ENCODE results near the gene DISP2.

Gene DISP2

DNA sequence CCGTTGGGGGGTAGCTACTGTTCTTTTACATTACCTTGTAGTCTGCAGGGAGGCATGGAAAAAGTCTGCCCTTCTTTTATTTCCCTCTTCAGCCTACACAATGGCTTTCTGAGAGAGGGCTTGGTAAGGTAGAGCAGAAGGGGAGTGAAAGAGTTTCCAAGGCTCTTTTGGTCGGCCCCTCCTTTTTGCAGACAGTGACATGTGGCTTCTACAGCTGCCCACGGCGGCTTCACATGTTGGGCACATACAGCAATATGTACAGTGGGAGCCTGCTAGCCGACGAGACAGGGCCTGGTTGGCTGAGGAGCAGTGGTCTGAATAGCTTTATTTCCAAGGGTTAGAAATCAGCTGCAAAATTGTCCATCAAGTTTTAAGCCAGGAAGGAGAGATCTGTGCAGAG is 30.6 kb upstream of the DISP2 start:
- no peak for DNase-seq

DNA sequence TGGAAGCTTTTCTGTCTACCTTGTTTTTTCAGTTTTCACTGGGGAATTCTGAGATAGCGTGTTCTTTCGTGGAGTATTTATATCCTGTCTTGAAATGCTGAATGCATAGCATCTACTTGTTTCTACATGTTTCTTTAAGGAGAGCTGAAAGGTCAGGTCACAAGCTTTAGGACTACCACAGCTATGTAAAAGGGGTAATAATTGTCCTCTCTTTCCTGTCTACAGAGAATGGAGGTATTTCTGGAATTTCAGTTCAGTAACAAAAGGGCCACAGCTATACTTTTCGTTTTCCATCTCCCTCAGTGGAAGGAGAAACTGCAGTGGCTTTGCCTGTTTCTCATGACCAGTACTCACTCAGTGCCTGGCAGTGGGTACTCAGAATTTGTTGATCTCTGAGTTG is 29.8 kb upstream of the DISP2 start:
- DNase-seq: no peak

DNA sequence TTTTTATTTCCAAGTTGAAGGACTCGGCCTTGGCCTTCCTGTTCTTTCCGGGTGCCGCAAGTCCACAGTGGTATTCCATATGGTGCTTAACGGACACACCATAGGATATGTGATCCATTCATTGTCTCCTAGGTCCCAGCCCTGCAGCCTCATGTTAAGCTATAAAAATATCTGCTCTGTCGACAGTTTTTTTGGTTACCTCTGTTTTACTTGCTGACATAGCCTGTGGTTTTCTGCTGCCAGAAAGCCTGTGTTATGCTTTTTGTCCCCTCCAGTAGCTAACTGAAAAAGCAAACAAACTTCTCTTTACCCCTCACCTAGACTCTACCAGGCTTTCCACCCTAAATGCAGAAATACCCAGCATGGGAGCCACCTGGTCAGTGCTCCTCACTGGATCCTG is 29.3 kb upstream of the DISP2 start:
- DNase-seq: no peak

DNA sequence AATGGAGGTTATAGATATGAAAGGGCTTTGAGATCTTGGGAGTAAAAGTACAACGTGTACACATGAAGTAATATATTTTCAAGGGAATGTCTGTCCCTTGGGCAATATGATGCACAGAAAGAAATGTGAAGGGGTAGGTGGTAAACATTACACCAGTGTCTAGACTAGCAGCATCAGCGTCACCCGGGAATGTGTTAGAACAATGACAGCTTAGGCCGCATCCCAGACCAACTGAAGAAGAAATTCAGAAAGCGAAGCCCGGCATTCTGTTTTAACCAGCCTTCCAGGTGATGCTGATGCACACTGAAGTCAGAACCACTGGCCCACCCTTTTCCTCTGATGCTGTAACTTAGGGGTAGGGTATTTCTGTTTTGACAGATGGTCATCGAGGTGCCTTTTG is 28.2 kb upstream of the DISP2 start:
- no peak for DNase-seq

DNA sequence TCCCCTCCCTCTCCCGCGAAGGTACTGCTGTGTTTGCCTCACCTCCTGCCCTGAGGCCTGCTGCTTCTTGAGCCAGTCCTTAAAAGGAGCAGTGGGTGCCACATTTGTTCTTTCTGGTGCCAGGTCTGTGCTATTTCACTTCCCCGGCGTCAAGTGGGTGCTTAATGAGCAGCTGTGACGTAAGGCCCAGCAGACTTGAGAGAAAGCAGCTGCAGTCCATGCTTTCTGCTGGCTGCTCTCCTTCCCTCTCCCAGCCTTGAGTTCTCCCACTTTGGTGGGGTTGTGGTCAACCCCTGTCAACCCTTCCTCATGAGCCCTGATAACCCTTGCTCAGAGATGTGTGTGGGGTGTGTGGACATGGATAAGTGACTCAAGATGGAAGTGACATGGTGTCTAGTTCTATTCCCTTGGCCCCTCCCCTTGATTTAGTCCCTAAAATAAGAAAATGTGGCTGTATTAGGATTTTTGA is 27.6 kb upstream of the DISP2 start:
- DNase-seq: no peak

DNA sequence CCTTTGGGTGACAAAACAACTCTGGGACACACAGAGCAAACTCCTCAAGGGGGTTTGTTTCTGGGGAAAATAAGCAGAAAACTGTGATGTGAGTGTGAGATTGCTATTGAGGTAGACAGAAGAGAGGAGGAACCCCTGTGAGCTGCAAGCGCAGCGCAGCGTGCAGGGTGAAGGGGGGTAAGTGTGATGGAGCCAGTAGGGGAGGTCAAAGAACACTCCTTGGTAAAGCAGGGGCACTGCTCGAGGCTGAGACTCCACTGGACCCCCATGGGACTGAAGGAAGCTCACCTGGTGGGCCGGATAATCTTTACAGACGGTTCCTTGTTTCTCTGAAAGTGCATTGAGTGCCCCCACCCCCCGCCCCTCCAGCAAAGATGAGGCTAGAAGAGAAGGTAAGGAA is 27.0 kb upstream of the DISP2 start:
- no peak for DNase-seq

DNA sequence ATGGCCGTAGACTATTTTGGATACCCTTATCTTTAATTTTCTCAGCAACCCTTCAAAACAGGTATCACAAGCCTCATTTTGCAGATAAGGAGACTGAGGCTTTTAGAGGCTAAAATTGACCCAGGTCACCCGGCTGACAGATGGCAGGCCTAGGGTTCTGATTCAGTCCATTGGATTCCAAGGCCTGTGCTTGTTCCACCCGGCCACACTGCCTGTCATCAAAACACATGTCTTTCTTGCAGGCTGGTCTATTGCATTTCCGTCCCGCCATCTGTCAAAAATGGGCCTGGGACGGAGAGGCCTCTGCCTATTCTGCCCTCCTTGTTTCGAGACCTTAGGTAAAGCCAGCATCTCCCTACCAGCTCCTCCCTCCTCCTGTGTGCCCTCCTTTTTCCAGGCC is 26.4 kb upstream of the DISP2 start:
- DNase-seq: no peak

DNA sequence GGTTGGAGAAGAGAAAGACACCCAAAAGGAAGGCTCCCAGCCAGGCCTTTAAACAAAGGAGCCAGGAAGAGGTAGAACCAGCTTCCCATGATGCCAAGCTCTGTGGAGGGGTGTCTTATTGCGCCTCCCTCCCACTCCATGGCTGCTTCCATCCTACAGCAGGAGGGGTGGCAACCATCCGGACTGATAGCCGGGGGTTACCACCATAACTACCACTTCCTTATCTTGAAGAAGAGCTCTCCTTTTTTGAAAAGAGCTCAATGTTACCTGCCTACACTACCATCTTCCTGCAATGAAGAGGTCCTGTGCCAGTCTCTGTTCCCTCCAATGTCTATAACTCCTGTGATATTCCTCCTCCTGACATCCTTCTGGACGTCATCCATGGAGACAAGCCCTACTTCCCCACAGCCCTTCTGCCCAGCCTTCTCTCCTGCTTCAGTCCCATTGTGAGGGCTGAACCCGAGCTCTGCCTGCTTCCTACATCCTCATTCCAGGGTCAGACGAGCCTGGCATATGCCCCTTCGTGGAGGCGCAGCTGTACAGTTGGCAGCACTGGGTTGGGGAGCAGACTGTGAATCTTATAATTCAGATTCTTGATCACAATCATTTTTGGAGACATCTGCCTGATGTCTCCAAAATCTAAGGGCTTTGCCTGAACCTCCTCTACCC is 25.8 kb upstream of the DISP2 start:
- no peak for DNase-seq

DNA sequence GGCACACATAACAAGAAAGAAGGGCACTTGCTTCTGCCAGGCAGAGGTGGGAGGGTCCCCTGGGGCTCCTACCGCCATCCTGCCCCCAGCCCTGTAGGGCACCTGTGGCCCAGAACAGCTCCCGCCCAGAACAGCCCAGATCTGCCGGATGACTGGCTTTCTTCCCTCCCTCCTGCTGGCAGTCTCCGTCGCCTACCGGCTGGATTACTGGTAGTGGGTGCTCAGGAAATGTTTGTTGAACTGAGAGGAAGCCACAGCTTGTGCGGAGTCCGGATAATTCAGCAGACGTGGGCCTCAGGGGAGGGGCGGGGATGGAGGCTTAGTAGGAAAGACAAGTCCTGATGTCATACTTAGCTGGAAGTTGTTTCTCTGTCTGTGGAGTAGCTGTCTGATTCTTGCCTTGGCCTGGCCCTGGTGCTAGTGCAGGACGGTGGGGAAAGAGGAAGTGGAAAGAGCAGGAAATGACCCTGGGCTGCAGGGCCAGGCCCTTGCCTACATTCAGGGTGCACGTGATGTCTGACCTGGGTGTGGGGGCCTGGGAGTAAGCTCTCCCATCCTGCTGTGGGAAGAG is 24.0 kb upstream of the DISP2 start:
- DNase-seq: peak; percentile 10

DNA sequence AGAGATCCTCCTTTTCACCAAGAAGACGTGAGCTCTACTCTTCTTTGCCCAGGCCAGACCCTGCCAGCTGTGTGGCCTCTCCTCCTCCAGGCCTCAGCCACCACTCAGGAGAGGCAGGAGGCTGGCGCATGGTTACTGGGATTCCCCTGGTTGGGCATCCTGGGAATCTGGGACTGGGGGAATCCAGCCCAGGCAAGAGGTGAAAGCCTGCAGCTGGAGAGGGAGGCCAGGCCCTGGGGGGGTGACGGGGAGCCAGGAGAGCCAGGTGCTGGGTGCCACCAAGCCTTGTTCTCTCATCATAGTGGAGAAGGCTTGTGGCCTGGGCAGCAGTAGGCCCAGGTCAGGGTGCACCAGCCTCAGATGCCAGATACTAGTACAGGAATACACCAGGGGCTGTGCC is 23.5 kb upstream of the DISP2 start:
- DNase-seq: no peak

DNA sequence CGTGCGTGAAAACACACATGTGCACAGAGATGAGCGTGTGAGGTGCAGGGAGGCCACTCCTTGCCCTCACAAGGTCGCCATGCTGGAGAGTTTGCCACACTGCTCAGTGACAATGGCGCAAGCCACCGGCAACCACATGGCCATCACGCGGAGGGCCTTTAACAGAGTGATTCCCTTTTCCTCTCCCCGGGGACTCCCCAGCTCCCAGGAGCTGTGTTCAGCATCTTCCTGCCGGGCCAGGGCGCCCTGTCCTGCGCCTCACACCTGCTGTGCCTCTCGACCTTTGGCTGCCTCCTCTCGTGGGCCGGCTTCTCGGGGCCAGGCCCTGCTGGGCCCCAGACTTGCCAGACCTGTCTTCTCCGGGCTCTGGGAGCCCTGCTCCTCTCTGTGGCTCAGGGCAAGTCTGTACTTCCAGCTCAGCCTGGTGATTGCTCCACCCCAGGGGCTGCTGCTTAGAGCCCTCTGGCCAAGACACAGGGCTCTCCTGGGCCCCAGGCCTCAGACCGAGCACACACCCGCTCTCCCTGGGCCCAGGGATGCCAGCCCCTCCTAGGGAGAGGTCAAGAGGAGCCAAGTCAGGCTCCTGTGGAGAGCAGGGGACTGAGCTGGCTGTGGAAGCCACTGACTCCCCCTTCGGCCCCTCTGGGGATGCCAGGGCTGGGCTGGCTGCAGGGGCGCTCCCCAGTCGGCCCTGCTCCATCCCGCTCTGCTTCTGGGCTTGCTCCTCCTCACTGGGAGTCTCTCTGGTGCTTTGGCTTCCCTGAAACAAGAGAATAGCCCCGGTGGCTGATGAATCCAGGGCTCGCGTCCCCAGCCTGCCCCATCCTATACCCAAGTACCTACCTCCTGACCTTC is 22.9 kb upstream of the DISP2 start:
- DNase-seq: no peak

DNA sequence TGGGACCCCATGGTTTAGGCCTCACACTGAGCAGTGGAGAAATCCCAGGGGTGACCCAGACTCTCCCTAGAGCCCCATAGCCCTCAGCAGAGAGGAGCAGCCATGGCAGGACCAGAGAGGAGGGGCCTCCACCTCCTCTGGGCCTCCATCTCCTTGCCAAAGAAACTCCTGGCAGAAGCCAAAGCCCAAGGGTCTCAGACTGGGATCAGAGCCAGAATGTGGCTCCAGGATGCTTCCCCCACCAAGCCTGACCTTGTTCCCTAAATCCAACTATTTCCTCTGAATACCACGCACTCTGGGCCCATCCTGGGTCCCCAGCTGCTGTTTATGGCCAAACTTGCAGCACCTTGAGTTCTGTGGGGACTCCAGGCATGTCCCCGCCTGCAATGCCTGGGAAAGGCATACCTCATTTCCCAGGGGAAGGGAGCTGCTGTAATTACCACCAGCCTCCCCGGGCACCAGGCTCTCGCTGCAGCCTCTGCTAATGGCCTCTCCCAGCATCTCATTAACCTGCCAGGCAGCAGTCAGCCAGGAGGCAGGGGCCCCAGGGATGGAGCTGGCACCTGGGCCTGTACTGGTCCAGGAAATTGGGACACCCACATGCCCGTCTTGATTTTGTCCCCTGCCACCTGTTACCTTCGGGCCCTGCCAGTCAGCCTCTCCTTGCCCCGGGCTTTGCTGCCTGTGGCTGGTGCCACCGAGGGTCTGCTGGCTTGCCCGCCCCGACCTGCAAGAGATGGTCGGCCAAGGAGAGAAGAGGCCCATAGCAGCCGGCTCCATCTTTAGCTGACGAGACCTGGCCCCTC is 21.9 kb upstream of the DISP2 start:
- DNase-seq: no peak

DNA sequence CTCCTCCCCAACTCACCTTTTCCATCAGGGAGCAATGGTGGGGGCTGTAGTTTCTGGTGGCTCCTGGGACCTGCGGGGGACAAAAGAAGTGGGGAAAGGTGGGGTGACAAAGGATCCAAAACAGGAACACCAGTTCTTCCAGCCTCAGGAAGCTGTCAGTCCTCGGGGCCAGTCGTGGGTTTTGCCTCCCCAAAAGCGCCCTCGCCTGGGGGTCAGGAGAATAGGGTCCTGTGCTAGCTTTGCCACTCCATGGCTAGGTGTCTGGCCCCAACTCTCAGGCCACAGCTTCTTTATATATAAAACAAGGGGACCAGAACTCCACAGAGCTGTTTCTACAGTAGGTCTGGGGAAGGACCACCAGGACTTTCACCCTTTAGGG is 21.3 kb upstream of the DISP2 start:
- DNase-seq: no peak

DNA sequence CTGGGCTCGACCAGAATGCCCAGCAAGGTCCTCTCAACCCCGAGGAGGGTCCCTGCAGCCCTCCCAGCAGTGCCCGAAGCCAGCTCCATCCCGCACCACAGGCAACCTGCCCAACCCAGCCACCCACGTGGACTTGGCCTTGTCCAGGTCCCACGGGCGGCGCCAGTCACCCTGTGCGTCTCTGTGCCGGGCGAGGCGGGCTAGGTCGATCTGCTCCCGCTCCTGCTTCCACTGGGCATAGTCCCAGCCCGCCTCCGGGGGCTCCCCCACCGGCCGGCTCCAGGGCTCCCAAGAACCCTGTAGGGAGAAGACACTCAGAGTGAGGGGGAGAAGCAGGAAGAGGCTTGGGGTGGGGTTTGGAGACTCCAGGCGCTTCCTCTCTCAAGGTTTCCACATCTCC is 20.4 kb upstream of the DISP2 start:
- no peak for DNase-seq

DNA sequence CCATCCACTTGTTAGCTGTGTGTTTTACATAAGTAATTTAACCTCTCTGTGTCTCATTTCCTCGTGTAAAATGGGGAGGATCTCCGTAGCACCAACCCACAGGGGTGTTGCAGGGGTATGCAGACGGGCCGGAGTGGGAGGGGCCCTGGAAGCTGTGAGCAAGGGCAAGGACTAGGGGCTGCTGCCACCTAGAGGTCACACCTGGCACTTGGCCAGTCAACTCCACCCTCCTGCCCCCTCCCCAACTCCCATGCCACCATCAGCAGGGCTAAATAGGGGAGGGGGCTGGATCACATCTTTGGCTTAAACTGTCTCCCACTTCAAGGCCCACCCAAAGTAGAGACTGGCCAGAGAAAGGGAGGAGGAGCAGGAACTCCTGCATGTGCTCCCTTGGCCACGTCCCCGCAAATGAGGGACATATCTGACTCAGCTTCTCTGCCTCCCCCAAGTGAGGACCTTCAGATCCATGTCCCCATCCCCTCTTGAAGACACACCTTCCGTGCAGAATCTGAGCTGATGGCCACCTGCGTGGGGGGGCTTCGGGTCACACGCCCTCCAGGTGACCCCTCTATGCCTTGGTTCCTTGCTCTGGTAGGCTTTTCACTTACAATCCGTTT is 19.9 kb upstream of the DISP2 start:
- no peak for DNase-seq

DNA sequence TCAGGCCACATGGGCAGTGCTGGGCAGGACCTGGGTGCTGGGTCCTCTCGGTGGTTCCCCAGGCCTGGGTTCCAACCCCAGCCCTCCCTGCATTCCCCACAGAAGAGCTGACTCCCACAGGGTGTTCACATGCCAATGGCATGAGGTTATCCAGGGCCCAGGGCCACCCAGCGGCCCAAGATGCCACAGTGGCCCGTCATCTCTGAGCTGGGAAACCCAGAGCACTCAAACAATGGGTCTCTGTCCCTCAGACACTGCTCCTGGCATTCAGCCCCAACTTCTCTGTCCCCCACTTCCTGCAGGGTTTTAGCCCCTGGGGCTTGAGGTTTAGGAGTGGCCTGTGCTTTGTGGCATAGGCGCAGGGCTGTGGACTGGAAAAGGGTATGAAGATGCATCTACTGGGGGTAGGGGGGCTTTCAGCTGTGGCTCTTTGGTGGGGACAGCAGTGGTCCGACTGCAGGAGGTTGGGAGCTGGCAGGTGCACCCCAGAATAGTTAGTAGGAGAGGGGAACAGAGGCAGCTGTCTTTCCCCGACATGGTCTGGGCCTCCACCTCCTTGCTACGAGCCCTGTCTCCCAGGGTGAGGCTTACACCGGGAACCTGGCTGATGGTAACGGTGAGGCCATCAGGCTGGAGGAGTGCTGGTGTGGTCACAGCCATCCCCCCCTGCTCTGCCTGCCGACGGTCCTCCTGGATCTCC is 18.9 kb upstream of the DISP2 start:
- DNase-seq: no peak

DNA sequence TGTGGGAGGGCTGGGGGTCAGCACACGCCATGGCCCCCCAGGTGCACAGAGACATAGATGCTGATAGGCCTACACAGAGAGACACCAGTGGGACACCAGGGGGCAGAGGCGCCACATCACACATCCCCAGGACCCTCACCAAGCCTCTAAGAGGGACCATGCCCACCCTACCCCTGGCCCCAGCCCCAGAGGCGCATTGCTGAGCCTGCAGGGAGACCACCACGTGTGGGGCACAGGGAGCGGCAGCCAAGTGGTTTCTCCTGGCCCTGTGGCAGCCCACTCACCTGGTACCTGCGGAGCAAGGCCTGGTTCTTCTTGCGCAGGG is 18.4 kb upstream of the DISP2 start:
- no peak for DNase-seq

DNA sequence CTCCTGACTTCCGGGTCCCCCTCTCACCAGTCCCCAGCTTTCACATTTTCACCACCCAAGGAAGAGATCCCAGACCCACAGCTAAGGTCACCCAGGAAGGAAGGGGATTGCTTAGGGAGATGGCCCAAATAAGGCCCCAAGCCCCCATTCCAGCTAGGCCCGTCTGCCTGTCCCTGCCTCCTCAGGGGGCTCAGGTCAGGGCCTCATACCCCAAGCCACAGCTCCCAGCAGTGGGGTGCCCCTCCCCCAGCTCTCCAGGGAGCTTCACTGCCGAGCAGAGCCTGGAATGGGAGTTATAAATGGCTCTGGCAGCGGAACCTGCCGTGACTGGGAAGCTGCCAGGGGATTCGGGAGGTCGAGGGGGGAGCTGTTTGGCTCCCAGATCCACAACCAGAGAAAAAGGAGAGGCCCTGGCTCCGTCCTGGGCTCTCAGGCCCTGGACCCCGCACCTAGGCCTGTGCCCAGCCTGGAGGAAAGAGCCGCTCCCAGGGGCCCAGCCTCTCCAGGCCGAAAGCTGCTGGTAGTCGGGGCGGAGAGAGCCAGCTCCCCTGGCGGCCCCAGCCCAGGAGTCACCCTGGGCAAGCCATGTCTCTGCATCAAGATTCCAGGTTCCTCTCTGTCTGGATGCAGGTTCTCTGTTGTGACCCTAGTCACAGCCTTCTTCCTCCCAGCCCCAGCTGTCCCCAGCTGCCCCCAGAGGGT is 17.8 kb upstream of the DISP2 start:
- no peak for DNase-seq

DNA sequence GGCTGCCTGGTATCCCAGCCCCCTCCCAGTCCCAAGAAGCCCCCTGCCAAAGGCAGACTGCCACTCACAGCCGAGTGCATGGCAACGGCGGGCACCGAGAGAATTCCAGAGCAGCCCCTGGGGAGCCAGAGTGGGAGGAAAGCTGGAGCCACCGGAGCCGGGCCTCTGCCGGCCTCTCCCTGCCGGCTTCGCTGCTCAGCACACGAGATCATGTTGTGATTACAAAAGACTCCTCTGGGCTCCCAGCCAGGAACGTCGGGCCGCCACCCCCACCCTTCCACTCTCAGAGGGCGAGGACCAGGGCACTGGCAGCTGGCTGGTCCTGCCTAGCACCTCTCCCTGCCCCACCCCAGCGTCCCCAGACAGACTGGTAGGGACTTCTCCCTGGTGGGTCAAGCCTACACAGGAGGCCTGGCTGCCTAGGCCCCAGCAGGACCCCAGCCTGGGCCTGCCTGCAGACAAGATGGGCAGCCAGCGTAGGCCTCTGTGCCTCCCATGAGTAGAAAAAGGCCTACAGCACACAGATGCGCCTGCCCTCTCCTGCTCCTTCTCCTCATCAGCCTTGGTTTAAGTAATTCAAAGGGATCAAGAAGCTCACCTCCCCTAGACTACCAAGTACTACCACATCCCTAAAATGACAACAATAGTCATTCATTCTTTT is 17.1 kb upstream of the DISP2 start, which contains the start of gene CCDC9B:
Gene CCDC9B (minus strand): TSS at position 200 of the 661 bp plus-strand sequence. CDS start 120 bp downstream, at position 80.
- no peak for DNase-seq

DNA sequence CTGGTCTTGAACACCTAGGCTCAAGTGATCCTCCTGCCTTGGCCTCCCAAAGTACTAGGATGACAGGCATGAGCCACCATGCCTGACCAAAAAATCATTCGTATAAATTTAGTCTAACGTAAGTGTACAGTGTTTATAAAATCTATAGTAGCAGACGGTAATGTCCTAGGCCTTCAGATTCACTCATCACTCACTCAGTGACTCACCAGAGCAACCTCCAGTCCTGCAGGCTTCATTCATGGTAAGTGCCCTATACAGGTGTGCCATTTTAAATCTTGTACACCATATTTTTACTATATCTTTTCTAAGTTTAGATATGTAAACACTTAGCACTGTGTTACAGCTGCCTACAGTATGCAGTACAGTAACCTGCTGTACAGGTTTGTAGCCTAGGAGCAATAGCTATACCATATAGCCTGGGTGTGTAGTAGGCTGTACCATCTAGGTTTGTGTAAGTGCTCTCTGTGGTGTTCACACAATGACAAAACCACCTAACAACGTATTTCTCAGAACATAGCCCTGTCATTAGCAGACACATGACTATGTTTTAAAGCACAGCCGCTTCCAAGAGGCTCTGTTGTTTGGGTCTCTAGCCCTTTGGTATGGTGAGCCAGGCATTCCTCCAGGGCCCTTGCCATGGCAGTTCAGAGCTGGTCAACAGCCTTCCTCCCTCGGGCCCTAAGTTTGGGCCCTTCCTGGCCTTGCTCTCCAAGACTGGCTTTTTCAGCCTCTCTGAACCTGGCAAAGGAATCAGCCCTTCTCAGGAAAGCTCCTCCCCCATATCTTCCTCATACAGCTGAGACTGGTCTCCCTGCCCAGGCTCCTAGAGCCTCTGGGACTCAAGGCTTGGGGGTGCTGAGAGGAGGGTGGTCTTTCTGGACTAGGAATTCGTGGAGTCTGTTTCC is 15.4 kb upstream of the DISP2 start:
- DNase-seq: no peak
